ENCODE data around the gene PAQR7.

DNA sequence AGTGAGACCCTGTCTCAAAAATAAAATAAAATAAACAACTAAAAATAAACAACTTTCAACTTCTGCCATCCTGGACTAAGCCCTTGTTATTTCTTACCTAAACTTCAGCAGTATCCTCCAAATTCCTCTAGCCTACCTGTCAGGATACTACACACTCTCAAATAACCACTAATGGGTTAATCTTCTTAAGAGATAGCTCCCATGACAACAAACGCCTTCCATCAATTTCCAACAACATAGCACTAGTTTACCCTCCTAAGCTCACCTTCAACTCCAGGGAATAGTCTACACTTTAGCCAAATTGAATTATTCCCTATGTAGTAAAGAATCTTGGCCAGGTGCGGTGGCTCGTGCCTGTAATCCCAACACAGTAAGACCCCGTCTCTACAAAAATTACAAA, 27.6 kb downstream of the PAQR7 start:
- TF ChIP-seq, protein P1, sequence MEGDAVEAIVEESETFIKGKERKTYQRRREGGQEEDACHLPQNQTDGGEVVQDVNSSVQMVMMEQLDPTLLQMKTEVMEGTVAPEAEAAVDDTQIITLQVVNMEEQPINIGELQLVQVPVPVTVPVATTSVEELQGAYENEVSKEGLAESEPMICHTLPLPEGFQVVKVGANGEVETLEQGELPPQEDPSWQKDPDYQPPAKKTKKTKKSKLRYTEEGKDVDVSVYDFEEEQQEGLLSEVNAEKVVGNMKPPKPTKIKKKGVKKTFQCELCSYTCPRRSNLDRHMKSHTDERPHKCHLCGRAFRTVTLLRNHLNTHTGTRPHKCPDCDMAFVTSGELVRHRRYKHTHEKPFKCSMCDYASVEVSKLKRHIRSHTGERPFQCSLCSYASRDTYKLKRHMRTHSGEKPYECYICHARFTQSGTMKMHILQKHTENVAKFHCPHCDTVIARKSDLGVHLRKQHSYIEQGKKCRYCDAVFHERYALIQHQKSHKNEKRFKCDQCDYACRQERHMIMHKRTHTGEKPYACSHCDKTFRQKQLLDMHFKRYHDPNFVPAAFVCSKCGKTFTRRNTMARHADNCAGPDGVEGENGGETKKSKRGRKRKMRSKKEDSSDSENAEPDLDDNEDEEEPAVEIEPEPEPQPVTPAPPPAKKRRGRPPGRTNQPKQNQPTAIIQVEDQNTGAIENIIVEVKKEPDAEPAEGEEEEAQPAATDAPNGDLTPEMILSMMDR (IDR thresholded peaks at IDR 0.05; ENCODE audit: low read depth, low read length), result no peak
- TF ChIP-seq EZH2phosphoT487 (IDR thresholded peaks at IDR 0.05; ENCODE audit: low read depth), result no peak
